Erythroblast (primary cell): ENCODE data around the gene FCMR.

Experiments
- GATA1 ChIP-seq: IDR thresholded peaks from 2 replicates; pipeline ENCODE4 v1.6.1; 2011; ENCODE audit warnings: low read depth, mild to moderate bottlenecking, control low read depth, low read length, moderate library complexity
- POLR2A ChIP-seq: IDR thresholded peaks from 2 replicates; pipeline ENCODE4 v1.6.1; 2011; ENCODE audit warnings: mild to moderate bottlenecking, low read length

DNA sequence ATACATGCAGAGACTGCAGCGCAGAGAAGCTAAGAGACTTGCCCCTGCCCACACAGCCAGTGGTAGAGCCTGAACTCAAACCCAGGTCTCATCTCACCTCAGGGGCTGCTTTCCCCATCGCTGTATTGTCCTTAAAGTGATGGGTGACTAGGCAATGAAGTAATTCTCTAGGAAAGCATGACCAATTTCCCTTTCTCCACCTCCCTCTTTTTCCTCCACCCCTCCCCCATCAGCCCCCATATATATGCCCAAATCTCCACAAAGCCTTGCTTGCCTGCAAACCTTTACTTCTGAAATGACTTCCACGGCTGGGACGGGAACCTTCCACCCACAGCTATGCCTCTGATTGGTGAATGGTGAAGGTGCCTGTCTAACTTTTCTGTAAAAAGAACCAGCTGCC, 24.6 kb downstream of the FCMR start, which contains the start of gene IL24:
- no peak for TF ChIP-seq POLR2A
- TF ChIP-seq GATA1 = no peak
